ENCODE results near the gene TRAPPC11.

DNA sequence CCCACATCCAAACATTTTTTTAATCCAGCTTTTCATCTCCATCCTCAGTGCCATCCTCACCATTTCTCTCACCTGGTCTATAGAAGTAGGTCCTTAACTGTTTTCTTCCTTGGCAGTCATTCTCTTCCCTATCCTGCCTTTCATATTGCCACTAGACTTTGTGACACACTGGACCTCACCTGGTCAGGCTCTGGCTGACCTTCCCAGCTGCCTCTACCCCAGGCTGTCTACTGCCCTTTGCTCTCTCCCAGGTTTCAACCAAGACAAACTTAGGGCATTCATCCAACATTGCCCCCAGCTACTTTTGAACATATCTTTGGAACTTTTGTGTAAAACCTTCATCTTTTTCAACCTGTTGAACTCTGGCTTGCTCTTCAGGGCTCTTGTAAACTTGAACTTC lies 39.8 kb downstream of the TRAPPC11 start:
- TF ChIP-seq, protein P1, sequence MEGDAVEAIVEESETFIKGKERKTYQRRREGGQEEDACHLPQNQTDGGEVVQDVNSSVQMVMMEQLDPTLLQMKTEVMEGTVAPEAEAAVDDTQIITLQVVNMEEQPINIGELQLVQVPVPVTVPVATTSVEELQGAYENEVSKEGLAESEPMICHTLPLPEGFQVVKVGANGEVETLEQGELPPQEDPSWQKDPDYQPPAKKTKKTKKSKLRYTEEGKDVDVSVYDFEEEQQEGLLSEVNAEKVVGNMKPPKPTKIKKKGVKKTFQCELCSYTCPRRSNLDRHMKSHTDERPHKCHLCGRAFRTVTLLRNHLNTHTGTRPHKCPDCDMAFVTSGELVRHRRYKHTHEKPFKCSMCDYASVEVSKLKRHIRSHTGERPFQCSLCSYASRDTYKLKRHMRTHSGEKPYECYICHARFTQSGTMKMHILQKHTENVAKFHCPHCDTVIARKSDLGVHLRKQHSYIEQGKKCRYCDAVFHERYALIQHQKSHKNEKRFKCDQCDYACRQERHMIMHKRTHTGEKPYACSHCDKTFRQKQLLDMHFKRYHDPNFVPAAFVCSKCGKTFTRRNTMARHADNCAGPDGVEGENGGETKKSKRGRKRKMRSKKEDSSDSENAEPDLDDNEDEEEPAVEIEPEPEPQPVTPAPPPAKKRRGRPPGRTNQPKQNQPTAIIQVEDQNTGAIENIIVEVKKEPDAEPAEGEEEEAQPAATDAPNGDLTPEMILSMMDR (IDR thresholded peaks at IDR 0.05): no peak
- no peak for TF ChIP-seq POLR2A (IDR thresholded peaks at IDR 0.05)
